Stimulated activated CD4-positive, alpha-beta T cell treated with anti-CD3 and anti-CD28 coated beads, Interleukin-4, amount 100 ng/mL, for 48 hours (primary cell): ENCODE data around the gene NUAK1.

Experiments used
- DNase-seq, 2 donors: peaks; one replicate each; pipeline ENCODE4 v3.0.0-alpha.2; 2020; ENCODE audit warnings: low read depth in 2 of 2

The NUAK1 gene

GRCh38 chr12:106138633-106139421 is at the start of gene NUAK1:
TSS of gene NUAK1 (minus strand) at chr12:106138954. CDS start at chr12:106138653, 301 bp downstream.
- DNase-seq, result peak in 1 of 2 donors; percentile 7

GRCh38 chr12:106188256-106188655 is 49.5 kb upstream of the NUAK1 start:
- DNase-seq, result no peak

DNA sequence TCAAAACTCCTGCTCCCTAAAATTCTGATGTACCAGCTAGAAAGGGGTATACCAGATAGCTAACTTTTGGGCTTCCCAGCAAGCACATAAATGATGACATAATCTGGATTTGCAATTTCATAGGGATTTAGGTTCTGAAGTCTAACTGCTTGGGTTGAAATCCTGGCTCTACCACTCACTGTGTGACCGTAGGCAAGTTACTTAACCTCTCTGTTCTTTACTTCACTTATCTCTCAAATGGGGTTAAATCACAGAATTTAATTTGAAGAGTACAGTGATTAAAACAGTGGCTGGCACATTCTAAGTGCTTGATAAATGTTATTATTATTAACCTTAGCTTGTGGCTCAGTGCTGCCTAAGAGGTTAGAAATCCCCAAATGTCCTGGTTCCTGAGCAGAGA is 49.1 kb upstream of the NUAK1 start:
- no peak for DNase-seq

- DNase-seq, result no peak
These were observed 48.5 kb upstream of the NUAK1 start for GRCh38 chr12:106187155-106187789.

DNA sequence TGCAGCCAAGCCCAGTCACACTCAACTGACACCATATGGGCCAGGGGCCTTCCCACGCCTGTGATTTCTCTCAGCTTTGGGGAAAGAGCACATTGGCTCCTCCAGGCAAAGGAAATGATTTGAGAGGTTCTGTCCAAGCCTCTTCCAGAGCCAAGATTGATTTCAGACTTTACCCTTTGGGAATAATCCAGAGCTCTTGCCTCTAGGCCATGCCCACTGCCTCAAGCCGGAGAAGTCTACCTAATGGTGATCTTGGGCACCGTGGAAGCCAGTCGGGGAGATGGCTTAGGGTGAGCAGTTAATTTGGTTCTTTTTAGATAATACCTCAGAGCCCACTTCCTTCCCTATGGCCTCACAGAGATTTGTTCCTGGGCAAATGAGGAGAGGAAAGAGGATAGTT is 45.0 kb upstream of the NUAK1 start:
- DNase-seq, result no peak

DNA sequence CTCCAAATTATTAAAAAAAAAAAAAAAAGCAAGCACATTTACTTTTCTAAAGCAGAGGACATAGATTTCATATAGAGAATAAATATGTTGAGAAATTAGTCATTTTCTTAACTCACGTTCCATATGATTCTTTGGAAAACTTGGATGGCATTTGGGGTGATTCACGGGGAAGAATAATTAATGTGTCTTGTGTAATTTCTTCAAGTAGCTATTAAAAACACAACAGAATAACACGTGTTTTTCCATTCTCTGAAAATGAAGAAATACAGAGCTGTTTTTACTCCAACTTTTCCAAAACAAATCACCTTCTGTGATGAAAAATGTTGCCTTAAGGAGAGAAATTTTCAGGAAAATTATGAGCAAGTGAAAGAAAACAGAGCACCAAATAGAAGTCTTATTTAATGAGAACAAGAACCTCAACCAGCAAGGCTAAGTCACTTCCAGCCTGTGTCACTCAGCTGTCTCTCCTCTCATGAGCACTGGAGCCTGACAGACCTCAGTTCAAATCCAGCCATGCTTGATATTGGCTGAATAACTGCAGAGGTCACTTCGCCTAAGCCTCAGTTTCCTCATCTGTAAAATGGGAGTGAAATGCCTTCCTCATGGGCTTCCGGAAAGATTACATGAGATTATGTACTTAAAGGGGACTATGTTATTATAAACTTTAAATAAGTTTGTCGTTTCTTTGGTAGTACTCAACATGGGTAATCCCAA is 42.8 kb upstream of the NUAK1 start:
- no peak for DNase-seq

DNA sequence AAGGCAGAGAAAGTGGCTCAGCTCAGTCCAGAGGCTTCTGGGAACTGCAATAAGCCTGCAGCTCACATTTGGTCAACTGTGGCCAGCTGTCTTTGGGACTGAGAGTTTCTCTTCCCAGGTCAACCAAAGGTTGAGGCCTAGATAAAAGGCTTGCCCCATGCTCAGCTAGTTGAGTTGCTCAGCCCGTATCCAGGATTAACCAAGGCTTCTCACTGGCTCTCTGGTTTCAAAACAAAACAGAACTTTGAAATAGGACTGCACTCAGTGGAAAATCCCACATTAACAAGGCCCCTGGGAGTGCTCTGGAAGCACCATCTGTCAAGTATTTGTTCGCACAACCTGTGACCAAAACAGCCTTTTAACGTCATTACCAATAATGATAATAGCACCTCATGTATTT is 40.3 kb upstream of the NUAK1 start:
- DNase-seq, result no peak

DNA sequence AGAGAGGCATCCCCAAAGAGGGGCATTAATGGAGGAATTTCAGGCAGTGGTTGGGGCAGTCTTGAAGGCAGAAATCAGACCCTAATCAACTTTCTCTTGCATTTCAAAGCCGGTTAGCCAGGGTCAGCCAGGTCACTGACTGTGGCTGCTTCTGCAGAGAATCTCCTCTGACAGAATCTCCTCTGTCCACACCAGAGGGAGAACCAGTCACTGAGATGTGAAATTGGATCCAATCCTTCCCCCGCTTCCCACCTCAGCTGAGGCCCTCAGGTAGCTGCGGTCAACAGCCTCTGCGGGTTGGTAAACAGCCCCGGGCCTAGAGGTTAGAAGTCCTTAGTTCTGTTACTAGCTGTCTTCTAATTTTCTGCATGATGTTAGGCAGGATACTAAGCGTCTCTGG is 39.8 kb upstream of the NUAK1 start:
- no peak for DNase-seq

GRCh38 chr12:106176560-106176959 is 37.8 kb upstream of the NUAK1 start:
- DNase-seq, result no peak

DNA sequence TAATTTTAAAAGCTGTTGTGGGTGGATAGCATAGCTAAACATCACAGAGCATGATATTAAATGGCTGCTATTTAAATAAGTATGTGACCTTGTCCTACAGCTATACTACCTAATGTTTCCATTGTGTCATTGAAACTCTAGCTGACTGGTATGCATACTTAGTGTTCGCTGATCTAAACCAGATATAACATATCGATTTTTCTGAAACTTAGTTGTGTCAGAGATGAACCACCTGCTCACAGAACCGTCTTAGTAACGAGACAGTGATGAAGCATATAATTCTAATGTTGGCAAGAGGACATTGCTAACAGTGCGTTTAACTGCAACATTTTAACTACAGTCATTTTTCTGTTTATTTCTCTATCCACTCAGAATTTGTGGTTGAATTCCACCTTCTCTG is 36.1 kb upstream of the NUAK1 start:
- DNase-seq, result no peak

GRCh38 chr12:106173442-106173841 is 34.7 kb upstream of the NUAK1 start:
- DNase-seq, result no peak

DNA sequence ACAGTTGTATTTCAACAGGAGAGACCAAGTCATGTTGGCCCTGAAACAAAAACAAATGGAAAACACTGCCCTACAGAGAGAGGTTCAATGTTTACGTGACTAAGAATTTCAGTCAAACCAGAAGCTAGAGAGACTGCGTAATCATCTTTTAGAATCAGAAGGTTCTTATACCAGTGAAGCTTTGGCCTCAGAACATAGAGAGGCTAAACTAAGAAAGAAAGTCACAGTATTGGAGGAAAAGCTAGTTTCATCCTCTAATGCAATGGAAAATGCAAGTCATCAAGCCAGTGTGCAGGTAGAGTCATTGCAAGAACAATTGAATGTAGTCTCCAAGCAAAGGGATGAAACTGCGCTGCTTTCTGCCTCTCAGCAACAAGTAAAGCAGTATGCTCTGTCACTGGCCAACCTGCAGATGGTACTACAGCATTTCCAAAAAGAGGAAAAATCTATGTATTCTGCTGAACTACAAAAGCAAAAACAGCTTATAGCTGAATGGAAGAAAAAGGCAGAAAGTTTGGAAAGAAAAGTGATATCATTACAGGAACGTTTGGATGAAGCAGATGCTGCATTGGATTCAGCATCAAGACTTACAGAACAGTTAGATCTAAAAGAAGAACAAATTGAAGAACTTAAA is 32.5 kb upstream of the NUAK1 start:
- no peak for DNase-seq

- no peak for DNase-seq
These were observed 31.5 kb upstream of the NUAK1 start for GRCh38 chr12:106170285-106170684.

DNA sequence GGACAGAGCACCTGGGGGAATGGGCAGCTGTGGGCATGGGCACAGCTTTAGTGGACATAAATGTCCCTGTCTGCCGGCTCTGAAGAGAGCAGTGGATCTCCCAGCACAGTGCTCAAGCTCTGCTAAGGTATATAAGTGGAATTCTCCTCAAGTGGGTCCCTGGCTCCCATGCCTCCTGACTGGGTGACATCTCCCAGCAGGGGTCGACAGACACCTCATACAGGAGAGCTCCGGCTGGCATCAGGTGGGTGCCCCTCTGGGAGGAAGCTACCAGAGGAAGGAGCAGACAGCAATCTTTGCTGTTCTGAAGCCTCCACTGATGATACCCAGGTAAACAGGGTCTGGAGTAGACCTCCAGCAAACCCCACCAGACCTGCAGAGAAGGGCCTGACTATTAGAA is 25.0 kb upstream of the NUAK1 start:
- DNase-seq, result no peak

DNA sequence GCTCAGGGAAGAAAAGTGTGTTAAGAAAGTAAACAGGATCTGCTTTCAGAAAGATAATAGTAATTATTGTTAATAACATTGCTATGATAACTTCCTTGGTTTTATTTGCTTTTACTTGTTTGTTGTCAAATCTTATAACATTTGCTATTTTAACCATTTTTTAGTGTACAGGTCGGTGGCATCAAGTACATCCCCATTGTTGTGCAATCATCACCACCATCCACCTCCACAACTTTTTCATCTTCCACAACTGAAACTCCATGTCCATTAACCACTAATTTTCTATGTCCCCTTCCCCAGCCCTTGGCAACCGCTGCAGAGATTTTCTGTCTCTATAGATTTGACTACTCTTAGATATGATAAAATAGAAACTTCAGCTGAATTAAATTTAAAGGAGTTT is 22.7 kb upstream of the NUAK1 start:
- no peak for DNase-seq

DNA sequence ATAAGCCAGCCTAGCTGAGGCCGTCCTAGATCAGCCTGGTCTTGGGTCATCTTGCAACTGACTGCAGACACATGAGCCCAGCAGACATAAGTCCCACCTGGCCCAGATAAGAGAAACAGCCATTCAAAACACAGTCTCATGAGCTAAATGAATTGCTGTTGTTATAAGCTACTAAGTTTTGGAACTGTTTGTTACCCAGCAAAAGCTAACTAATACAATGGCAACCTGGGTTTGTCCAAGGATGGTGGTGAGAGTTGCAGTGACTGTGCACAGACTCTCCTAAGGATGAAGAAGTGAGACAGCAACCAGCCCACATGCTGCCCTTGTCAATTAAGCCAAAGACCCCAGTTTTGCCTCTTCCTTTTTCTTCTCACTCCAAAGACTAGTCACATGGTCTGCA is 22.2 kb upstream of the NUAK1 start:
- no peak for DNase-seq

- DNase-seq, result no peak
These were observed 19.0 kb upstream of the NUAK1 start for GRCh38 chr12:106157802-106158201.

- no peak for DNase-seq
These were observed 16.1 kb upstream of the NUAK1 start for GRCh38 chr12:106154751-106155273.

DNA sequence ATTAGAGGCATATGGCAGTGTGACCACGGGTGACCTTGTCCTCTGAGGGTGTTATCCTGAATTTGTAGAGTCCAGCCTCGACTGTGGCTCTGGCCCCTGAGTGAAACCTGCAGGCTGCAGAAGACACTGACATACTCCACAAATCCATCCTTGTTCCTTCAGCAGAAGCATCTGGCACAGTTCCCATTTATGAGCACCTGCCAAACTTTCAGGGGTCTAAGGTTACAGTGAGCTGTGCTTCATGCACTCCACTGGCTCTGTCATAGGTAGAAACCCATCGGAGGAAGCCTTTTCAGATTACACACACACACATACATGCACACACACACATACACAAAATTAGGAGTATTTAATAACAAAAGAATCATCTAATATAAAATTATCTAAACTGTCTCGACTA is 13.6 kb upstream of the NUAK1 start:
- DNase-seq, result no peak

DNA sequence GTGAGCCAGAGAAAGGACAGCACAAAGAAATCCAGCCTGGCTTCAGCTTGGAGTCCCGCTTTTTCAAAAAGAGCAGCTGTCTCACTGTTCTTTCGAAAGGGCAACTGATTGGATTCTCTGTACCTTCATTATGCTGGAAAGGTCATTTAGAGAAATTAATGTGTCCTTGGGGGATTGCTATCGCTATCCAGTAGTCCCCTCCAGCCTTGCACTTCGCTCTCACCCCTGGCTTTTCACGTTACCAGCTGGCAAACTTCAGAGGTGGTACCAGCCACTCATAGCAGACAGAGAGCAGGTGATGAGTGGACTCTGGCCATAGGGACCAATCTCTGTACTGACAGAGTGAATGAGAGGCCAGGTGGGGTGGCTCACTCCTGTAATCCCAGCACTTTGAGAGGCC is 11.8 kb upstream of the NUAK1 start:
- no peak for DNase-seq

DNA sequence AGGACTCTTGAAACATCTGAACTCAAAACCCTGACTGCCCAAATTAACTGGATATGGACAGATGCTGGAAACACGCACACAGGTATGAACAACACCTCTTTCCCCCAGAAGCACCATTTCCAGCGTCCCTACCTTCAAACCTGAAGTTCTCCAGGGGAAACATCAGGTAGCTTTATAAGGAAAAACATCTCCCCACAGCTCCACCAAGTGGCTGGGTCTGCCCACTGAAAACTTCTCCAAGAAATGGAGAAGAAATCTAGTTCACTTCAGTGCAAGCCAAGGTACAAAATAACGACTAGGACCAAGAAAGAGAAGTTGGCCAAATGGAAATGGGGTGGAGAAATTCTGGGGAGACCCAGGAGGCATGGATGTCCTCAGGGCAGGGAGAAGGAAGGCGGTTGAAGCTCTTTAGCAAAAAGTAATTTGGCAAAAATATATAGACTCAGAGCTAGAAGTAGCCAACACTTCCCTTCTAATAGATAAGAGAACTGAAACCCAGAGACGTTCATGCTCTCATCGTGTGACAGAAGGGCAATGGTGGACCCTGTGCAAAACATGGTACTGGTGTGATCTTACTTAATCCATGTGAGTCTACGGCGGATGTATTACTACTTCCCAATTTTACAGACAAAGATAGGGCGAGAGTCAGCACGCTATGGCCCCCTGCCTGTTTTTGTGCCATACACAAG is 10.5 kb upstream of the NUAK1 start:
- no peak for DNase-seq

DNA sequence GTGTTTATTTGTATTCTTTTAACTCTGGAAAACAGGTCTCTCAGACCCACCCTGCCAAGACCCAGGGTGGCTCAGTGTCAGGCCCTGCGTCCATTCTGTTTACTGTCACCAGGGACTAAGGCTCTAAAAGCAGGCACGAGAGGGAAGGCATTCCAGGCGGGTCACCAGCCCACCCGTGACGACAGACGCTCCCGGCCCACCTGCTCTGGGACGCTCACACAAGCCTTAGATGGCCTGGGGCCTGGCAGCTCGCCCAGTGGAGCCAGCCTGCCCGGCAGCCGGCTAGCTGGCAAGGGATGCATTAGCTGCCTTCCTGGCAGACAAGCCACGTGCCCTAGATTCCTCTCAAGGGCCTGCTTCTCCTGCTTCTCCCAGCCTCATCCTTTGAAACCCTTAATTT is 9.2 kb upstream of the NUAK1 start:
- no peak for DNase-seq
